Choroid plexus epithelial cell (primary cell): ENCODE measurements around the gene CSTB.

ENCODE experiments used
- DNase-seq: peaks from one replicate; pipeline ENCODE4 v3.0.0-alpha.2; 2010; ENCODE audit warnings: low read depth
- H3K4me3 ChIP-seq: 2 replicates; pipeline ENCODE4 v1.5.1; 2011; ENCODE audit warnings: low read depth, mild to moderate bottlenecking, control low read depth, low read length, moderate library complexity
- CTCF ChIP-seq: conservative IDR thresholded peaks from 2 replicates; pipeline ENCODE4 v1.5.1; 2011; ENCODE audit warnings: low read depth, mild to moderate bottlenecking, control low read depth, inconsistent platforms, low read length, moderate library complexity

CSTB gene

DNA sequence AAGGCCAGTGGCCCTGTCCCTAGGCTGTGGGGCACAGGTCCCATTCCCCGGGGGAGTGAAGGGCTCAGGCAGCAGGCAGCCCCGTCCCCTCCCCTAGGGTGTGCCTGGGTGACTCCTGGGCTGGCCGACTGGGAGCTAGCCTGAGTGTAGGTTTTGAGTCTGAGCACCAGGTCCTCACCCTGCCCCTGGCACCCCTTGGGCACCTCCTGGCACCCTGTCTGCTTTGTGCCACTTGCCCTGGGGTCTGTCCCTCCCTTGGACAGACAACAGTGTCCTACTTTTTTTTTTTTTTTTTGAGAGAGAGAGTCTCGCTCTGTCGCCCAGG is 37.5 kb upstream of the CSTB start:
- no peak for TF ChIP-seq CTCF
- no peak overlapping the region for H3K4me3 ChIP-seq
- DNase-seq = no peak

GRCh38 chr21:43812957-43813655 is 37.0 kb upstream of the CSTB start:
- TF ChIP-seq CTCF = no peak
- DNase-seq = no peak
- H3K4me3 ChIP-seq = no peak overlapping the region

DNA sequence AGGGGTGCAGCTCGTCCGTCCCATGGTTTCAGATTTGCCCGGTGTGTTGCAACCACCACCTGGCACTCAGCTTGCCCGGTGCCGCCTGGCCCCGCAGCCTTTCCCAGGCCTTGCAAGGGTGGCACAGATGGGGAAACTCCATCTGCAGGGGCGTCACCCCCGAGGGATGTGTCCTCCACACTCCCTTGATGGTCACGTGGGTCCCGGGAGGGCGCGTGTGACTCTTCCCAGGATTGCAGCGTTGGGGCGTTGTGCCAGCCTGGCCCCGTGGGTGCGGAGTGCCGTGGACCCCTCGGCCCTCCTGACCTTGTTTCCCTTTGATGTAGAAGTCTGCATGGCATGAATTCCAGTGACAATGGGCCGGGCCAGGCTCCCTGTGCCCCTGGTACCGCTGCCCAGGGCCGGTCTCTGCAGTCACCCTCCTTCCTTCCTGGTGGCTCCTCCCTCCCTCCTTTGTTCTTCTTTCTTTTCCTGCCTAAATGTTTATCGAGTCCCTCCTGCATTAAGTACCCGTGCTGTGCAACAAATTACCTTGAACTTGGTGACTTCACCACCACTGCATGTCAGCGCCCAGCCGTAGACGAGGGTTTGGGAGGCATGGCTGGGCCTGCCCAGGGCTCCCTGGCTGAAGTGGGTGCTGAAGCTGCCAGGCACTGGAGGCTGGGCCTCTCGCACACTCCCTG is 36.2 kb upstream of the CSTB start:
- no peak for TF ChIP-seq CTCF
- DNase-seq = no peak
- no peak overlapping the region for H3K4me3 ChIP-seq

DNA sequence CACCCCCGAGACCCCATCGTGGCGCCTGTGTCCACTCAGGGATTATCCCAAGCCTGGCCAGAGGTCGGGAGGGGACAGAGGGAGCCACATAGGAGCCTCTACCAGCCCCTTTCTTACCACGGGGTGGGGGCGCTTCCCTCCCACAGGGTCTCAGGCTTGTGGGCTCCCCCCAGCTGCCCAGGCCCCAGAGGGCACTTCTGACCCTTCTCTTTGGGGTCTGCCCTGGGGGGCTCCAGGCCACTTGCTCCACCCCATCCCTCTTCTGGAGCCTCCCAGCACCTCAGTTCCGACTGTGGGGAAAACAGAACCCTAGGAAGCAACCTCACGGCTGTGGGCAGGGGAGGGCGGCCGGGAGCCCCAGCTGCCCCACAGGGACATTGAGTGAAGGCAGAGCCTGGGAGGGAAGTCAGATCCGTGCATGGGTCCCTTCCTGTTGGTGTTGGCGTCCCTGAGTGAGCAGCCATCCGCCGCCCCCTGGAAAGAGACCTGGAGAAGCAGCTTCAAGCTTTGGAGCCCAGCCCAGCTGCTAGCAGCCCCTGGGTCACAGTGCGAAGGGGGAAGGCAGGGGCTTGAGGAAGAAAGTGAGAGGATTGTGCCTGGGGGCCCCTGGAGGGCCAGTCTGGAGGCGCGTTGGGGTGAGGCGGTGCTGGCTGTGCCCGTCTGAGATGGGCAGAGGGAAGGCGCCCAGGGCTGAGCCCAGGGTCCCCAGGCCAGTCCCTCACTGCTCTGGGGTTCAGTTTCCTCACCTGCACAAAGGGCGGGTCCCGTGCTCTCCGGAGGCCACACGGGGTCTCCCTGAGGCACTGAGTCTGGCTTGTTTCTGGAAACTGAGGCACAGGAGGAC is 35.4 kb upstream of the CSTB start:
- no peak for TF ChIP-seq CTCF
- no peak for DNase-seq
- H3K4me3 ChIP-seq = no peak overlapping the region

DNA sequence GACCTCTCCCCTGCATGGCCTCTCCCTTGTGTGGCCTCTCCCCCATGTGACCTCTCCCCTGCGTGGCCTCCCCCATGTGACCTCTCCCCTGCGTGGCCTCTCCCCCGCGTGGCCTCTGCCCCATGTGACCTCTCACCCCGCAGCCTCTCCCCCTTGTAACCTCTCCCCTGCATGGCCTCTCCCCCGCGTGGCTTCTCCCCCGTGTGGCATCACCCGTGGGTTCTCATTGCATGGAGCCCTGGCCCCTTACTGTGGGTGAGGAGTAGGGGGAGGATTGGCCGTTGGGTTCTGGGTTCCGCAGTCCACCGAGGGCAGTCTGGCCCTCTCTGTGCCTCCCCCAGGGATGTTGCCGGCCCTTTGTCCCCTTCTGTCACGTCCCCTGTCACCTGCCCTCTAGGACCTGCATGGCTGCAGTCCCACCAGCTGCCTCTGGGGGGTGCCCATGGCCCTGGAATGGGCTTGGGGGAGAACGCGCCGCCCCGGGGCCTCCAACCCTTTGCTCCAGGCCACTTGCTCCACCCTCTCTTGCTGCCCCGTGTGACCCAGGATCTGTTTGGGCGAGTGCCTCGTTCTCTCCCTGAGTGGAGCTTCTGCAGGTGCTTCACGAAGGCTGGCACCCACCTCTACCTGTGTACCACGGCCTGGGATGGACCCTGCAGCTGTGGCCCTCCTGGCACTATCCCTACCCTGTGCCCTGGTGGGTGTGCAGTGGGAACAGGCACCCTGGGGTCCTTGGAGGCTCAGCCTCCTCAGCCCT is 34.6 kb upstream of the CSTB start:
- no peak overlapping the region for H3K4me3 ChIP-seq
- DNase-seq = peak; percentile 61
- peak; percentile 92 for TF ChIP-seq CTCF

GRCh38 chr21:43809853-43810504 is 33.9 kb upstream of the CSTB start:
- TF ChIP-seq CTCF = no peak
- H3K4me3 ChIP-seq = no peak overlapping the region
- no peak for DNase-seq
